ENCODE measurements around the gene HOXA7. TPM values are rescaled to one million over a fixed set of nuclear protein-coding genes. Genes with fewer than 3 reads are reported as not detected.

The HOXA7 gene
- total RNA-seq, 3 donors from 2014 or later = 4.6 to 8.8 (median 6.2) TPM

DNA sequence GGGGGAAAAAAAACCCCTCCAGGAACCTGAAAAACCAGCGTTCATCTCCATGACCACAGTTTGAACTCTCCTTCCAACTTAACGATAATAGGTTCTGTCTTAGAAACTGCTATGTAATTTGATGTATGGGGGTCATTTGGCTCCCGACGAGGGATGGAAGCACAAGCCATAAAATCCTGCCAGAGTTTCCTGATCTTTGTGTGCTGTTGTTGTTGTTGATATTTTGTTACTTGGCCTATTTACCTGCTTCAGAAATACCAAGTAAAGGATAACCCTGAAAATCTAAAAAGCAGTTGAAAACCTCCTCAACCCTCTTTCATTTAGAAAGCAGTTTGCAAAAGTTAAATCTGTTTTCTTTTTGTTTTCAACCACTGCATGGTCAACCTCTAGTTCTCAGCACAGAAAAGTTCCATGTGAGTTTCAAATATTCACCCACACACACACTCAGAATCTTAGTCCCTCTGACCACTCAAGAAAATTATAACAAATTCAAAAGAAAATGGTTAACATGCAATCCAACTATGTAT is 44.7 kb downstream of the HOXA7 start:
- intact Hi-C loops (cut with DNase I; ENCODE audit: low total_unique reads) = no loop called here
- H3K4me1 ChIP-seq = no peaks in the 10 kb centered on the region
- no peaks in the 10 kb centered on the region for H3K9me3 ChIP-seq
- TF ChIP-seq POLR2A (IDR thresholded peaks at IDR 0.05) = no peak
- TF ChIP-seq, protein P1, sequence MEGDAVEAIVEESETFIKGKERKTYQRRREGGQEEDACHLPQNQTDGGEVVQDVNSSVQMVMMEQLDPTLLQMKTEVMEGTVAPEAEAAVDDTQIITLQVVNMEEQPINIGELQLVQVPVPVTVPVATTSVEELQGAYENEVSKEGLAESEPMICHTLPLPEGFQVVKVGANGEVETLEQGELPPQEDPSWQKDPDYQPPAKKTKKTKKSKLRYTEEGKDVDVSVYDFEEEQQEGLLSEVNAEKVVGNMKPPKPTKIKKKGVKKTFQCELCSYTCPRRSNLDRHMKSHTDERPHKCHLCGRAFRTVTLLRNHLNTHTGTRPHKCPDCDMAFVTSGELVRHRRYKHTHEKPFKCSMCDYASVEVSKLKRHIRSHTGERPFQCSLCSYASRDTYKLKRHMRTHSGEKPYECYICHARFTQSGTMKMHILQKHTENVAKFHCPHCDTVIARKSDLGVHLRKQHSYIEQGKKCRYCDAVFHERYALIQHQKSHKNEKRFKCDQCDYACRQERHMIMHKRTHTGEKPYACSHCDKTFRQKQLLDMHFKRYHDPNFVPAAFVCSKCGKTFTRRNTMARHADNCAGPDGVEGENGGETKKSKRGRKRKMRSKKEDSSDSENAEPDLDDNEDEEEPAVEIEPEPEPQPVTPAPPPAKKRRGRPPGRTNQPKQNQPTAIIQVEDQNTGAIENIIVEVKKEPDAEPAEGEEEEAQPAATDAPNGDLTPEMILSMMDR (IDR thresholded peaks at IDR 0.05) = no peak
- TF ChIP-seq POLR2AphosphoS5 (IDR thresholded peaks at IDR 0.05) = no peak
- H3K27me3 ChIP-seq = no peaks in the 10 kb centered on the region
- peak overlapping the region; percentile 98 to 100 for H3K27ac ChIP-seq
- H3K4me3 ChIP-seq = peak overlapping the region in 2 of 3 donors; percentile 73 to 90
- DNase-seq (ENCODE audit: low spot score in 2 of 2) = no peak
- H3K36me3 ChIP-seq = no peaks in the 10 kb centered on the region

DNA sequence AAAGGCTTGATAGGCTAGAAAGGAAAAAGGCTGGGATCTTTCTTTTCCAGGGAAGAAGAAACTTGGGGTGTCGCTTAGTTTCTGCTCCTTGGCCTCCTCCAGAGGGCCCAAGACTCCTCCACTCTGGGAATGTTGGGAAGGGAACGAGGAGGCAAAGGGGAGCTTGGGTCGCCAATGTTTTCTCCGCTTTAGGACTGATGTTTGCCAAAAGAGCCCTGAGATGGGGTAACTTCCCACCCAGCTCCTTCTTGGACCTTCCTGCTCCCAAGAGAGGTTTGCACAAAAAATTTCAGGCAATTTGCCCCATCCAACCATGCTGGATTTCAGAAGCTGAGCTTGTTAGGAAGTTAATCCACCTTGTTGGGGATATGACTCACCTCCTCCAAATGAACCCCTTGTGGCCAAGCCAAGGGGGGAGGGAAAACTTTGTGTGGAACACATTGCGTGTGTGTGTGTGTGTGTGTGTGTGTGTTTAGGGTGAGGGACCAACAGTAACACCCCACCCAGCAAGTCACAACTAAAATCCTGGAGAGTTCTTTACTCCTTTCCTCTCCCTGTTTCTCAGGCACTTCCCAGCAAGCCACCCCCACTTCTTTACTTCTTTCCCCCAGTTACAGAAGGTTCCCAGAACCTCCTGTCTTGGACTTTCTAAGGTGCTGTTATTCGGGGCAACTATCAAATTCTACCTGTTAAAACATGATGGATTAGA is 45.3 kb downstream of the HOXA7 start:
- peak overlapping the region in 2 of 3 donors; percentile 73 to 90 for H3K4me3 ChIP-seq
- no peak for DNase-seq (ENCODE audit: low spot score in 2 of 2)
- TF ChIP-seq, protein P1 (IDR thresholded peaks at IDR 0.05) = peak in 1 of 3 donors; percentile 7
- TF ChIP-seq POLR2AphosphoS5 (IDR thresholded peaks at IDR 0.05) (no peak), POLR2A (IDR thresholded peaks at IDR 0.05) (no peak)
- H3K27me3 ChIP-seq = no peaks in the 10 kb centered on the region
- H3K9me3 ChIP-seq = no peaks in the 10 kb centered on the region
- intact Hi-C loops (cut with DNase I; ENCODE audit: low total_unique reads) = no loop called here
- no peaks in the 10 kb centered on the region for H3K4me1 ChIP-seq
- peak overlapping the region; percentile 98 to 100 for H3K27ac ChIP-seq
- H3K36me3 ChIP-seq = no peaks in the 10 kb centered on the region

DNA sequence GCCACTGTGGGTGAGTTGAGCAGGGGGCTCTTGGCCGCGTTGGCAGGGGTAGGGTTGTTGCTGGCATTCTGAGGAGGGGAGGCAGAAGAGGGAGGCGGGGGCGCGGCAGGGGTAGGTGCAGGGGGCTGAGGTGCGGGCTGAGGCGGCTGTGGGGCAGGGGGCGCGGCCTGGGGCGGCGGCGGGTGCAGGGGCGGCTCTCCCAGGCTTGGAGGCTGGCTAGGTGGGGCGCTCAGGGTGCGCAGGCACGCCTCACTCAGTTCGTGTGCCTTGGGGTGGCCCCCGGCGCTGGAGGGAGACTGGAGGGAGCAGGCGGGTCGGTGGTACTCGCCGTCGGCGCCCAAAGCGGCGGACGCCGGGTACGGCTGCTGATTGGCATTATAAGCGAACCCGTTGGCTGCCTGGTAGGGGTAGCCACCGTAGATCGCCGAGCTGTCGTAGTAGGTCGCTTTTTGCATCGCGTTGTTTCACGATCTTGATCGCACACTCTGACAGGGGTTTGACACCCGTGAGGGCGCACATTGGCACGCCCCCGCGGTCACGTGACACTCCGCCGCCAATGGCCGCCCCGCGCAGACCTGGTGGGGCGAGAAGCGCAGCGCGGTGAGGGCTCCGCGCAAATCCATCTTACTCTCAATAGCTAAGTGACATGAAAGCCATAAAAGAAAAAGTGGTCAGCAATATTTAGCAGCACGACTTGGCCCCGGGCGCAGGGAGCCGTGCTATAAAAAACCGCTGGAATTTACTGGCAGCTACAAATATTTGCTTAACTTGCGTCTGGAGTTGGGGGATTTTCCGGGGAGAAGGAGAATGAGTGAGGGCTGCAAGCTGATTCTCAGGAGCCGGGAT is 46.1 kb downstream of the HOXA7 start:
- no peak for DNase-seq (ENCODE audit: low spot score in 2 of 2)
- H3K36me3 ChIP-seq = no peaks in the 10 kb centered on the region
- TF ChIP-seq, protein P1 (IDR thresholded peaks at IDR 0.05) = no peak
- TF ChIP-seq POLR2AphosphoS5 (IDR thresholded peaks at IDR 0.05) = peak in 1 of 3 donors; percentile 51
- H3K27me3 ChIP-seq = no peaks in the 10 kb centered on the region
- intact Hi-C loops (cut with DNase I; ENCODE audit: low total_unique reads) = no loop called here
- peak overlapping the region; percentile 98 to 100 for H3K27ac ChIP-seq
- peak overlapping the region in 2 of 3 donors; percentile 73 to 90 for H3K4me3 ChIP-seq
- no peaks in the 10 kb centered on the region for H3K9me3 ChIP-seq
- no peaks in the 10 kb centered on the region for H3K4me1 ChIP-seq

DNA sequence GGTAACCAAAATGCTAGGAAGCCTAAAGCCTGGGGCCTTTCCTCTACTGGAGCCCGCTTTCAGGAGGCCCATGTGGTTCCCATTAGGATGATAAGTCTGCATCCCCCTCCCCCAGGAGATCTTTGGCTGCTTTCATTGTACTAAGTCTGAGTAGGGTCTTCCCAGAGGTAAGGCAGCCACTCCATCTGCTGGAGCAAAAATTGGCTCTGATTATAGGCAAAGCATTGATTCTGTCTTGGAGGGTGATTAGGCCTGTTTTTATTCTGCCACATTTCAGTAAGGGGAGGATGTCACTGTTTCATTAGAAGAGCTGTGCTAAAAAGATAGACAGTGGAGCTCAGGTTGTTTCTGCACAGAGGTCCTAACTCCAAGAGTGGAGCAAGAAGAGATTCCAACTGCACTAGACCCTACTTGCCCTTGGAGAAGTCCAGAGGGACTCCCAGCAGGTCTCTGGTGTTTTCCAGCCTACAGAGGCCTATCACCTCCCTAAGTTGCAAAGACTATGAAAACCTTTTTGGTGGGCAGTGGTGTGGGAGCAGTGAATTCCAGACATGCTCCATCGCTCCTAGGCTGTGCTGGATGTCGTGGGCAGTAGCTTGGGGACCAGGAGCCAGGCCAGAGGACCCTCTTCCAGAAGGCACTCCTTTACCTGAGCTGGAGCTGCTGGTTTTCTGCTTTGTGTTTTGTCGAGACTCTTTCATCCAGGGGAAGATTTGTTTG is 46.8 kb downstream of the HOXA7 start:
- no peaks in the 10 kb centered on the region for H3K27me3 ChIP-seq
- TF ChIP-seq POLR2AphosphoS5 (IDR thresholded peaks at IDR 0.05) (no peak), POLR2A (IDR thresholded peaks at IDR 0.05) (no peak)
- TF ChIP-seq, protein P1 (IDR thresholded peaks at IDR 0.05) = no peak
- H3K27ac ChIP-seq = peak overlapping the region; percentile 98 to 100
- H3K36me3 ChIP-seq = no peaks in the 10 kb centered on the region
- no peaks in the 10 kb centered on the region for H3K9me3 ChIP-seq
- H3K4me1 ChIP-seq = no peaks in the 10 kb centered on the region
- intact Hi-C loops (cut with DNase I; ENCODE audit: low total_unique reads) = no loop called here
- peak overlapping the region in 2 of 3 donors; percentile 73 to 90 for H3K4me3 ChIP-seq
- DNase-seq (ENCODE audit: low spot score in 2 of 2) = no peak
